Measurements from ENCODE around the gene RNU1-3. TPM values are rescaled to one million over a fixed set of nuclear protein-coding genes. Genes with fewer than 3 reads are reported as not detected.
"Not testable (repeated sequence)": the region's sequence is repeated elsewhere in the genome, so short reads cannot be mapped to it uniquely, and the experiment has no call there.

The RNU1-3 gene
- total RNA-seq = 1,000 to 10,000 TPM; 2,195 to 6,222 (median 2,378) TPM
- long read RNA-seq, donor 1 = 0 reads
- long read RNA-seq, donor 2 = 0 reads

DNA sequence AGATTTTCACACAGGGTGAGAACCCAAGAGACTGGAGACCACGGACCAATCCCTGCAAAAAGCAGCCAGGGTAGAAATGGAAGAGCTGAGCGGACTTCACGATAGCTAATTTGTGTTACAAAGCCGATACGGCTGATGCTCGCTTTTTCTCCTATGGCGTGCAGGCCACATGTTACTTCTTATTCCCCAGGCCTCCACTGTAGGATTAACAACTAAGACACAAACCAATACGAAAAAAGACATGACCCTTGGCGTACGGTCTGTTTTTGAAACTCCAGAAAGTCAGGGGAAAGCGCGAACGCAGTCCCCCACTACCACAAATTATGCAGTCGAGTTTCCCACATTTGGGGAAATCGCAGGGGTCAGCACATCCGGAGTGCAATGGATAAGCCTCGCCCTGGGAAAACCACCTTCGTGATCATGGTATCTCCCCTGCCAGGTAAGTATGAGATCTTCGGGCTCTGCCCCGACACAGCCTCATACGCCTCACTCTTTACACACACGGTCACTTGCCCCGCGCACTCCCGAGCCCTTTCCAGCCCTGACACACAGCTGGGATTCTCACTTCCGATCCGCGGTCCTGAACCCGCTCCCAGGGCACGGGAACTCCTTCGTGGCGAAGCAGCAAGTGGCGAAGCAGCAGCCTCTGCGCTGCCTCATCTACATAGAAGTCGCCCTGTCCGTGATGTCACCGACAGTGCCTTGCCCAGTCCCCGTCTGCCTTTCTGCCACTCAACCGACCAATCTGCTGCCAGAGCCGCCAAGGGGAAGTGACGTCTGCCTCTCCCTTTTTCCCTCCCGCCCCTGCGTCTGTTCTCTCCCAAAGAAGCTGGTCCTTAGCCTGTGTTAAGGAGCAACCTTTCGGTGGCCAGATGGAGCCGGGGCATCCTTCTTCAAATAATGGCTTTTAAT is at the start of gene RNU1-3:
TSS of gene RNU1-3 (minus strand) at position 447 of the 912 bp plus-strand sequence.
- intact Hi-C loops (cut with DNase I, micrococcal nuclease); H3K9me3 ChIP-seq; H3K36me3 ChIP-seq (ENCODE audit: low read depth); H3K4me3 ChIP-seq; DNase-seq; H3K4me1 ChIP-seq (ENCODE audit: low read depth): not testable (repeated sequence)
- peak; percentile 100 for ATAC-seq

DNA sequence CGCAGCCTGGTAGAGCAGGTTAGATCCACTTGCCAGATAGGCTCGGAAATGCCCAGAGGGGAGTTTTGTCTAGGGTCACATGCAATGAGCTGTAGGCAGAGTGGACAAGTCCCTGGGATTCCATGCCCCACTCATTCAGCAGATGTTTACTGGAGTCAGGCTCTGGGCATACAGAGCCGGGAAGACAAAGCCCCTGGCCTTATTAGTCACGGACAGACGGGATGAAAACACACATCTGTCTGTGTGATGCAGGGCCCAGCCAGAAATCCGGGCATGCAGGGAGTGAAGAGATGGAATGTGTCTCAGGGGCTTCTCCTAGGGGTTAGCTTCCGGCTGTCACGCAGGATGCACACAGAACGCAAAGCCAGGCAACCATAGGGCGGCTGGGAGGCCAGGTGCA is 46.7 kb upstream of the RNU1-3 start:
- H3K4me1 ChIP-seq (ENCODE audit: low read depth); ATAC-seq; intact Hi-C loops (cut with DNase I, micrococcal nuclease); H3K9me3 ChIP-seq; DNase-seq; H3K4me3 ChIP-seq; H3K36me3 ChIP-seq (ENCODE audit: low read depth): not testable (repeated sequence)

DNA sequence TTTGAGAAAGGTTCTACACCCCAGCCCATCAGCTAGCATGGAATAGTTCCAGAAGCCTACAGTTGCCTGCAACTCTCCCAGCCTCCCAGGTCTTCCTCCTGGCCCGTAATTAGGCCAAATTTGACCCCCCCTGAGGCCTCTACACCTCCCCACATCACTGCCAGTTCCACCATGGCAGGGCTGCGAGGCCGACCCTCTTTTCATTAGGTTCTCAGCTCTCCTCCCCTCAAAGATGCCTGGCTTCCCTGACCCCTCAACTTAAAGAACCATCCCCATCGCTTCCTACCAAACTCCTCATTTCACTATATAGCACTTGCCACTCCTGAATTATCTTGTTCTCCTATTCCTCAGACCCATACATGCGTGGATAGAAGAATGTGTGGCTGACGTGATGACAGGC is 46.2 kb upstream of the RNU1-3 start:
- H3K36me3 ChIP-seq (ENCODE audit: low read depth); H3K9me3 ChIP-seq; H3K4me1 ChIP-seq (ENCODE audit: low read depth); H3K4me3 ChIP-seq; intact Hi-C loops (cut with DNase I, micrococcal nuclease); ATAC-seq; DNase-seq: not testable (repeated sequence)

DNA sequence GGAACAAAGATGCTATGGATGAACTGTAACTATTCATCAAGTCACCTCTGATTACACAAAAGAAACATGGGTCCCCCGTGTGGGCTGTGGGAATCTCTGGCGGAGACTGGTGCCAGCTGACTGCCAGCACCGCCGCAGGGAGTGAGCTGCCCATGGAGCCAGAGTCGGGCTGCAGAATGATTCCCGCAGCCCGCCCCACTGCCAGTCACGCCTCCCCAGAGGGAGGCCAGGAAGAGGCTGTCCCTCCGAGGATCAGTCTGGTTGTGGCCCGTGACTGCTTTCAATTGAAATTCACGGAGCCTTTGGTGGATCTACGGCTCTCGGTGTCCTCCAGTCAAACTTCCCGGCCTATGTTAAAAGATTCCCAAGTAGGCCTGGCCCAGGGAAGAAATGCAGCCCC is 45.8 kb upstream of the RNU1-3 start:
- H3K36me3 ChIP-seq (ENCODE audit: low read depth); ATAC-seq; H3K9me3 ChIP-seq; intact Hi-C loops (cut with DNase I, micrococcal nuclease); H3K4me3 ChIP-seq; H3K4me1 ChIP-seq (ENCODE audit: low read depth): not testable (repeated sequence)
- DNase-seq = peak in 1 of 3 donors; percentile 31

DNA sequence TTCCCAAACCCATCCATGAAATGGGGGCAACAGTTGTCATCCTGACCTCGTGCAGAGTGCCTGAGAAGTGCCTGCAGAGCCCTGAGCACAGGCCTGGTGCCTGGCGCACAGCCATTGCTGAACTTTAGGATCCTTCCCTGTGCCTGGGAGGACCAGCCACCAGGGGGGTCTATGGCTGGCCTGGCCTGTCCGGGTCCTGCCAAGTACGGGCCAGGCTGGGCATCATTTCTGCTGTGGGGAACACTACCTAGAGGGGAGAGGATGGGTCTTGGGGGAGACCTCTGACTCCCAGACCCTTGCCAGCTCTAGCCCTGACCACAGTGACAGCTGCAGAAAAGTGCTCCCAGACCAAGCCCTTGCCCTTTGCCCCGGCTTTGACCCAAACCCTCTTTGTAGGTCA is 45.4 kb upstream of the RNU1-3 start:
- intact Hi-C loops (cut with DNase I, micrococcal nuclease); H3K4me3 ChIP-seq; ATAC-seq; H3K36me3 ChIP-seq (ENCODE audit: low read depth); H3K9me3 ChIP-seq; H3K4me1 ChIP-seq (ENCODE audit: low read depth): not testable (repeated sequence)
- DNase-seq = peak in 1 of 3 donors; percentile 8

DNA sequence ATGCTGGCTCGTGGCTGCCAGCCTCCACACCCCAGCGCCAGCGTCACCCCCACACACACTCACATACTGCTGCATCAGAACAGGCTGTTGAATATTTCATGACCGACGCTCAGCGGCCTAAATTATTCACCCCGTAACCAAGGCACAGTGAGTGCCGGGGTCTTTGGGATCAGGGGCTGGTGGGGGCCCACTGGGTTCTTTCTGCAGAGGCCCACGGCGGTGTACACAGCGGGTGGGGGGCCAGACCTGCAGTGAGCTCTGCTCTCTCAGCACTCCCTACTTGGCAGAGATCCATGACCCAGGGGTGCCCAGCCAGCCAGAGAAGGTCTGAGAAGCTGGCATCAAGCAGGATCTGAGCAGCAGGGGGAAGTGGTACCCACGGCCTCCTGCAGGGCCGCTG is 43.9 kb upstream of the RNU1-3 start:
- peak in 1 of 3 donors; percentile 41 for DNase-seq
- H3K4me3 ChIP-seq; intact Hi-C loops (cut with DNase I, micrococcal nuclease); H3K9me3 ChIP-seq; H3K36me3 ChIP-seq (ENCODE audit: low read depth); ATAC-seq; H3K4me1 ChIP-seq (ENCODE audit: low read depth): not testable (repeated sequence)

DNA sequence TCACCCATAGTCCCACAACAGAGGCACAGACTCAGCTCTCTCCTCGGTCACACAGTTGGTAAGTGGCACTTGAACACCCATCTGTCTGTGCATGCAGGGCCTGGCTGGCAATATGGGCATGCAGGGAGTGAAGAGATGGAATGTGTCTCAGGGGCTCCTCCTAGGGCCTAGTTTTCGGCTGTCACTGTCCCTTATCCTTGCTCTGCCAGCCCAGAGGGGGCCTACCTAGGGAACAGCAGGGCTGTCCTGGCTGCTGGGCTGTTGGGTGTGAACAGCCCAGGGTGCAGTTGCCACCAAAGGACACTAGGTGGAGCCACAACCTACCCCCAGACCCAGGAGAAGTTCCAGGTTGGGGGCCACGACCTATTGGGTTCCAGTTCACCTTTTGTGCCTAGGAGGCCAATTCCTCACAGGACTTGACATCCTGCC is 42.9 kb upstream of the RNU1-3 start:
- TF ChIP-seq, protein P1, sequence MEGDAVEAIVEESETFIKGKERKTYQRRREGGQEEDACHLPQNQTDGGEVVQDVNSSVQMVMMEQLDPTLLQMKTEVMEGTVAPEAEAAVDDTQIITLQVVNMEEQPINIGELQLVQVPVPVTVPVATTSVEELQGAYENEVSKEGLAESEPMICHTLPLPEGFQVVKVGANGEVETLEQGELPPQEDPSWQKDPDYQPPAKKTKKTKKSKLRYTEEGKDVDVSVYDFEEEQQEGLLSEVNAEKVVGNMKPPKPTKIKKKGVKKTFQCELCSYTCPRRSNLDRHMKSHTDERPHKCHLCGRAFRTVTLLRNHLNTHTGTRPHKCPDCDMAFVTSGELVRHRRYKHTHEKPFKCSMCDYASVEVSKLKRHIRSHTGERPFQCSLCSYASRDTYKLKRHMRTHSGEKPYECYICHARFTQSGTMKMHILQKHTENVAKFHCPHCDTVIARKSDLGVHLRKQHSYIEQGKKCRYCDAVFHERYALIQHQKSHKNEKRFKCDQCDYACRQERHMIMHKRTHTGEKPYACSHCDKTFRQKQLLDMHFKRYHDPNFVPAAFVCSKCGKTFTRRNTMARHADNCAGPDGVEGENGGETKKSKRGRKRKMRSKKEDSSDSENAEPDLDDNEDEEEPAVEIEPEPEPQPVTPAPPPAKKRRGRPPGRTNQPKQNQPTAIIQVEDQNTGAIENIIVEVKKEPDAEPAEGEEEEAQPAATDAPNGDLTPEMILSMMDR (IDR thresholded peaks at IDR 0.05) = peak; percentile 58
- H3K9me3 ChIP-seq; H3K4me3 ChIP-seq; intact Hi-C loops (cut with DNase I, micrococcal nuclease); H3K4me1 ChIP-seq (ENCODE audit: low read depth); H3K36me3 ChIP-seq (ENCODE audit: low read depth): not testable (repeated sequence)
- ATAC-seq = peak; percentile 83
- DNase-seq = peak; percentile 7 to 65 (median 50)

DNA sequence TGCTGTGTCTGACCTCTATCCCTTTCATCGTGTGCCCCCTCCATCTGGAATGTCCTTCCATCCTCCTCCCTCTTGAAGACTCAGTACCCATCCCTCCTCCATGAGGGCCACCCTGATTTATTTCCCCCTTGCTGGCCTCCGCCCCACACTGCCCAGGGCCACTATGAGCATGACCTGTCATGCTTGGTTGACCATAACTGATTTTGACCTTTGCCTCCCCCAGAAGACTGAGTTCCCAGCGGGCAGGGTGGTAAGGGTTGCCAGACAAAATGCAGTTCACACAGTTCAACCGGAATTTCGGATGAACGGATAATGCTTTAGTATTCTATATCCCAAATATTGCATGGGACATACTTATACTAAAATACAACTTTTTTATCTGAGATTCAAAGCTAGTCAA is 42.0 kb upstream of the RNU1-3 start:
- H3K9me3 ChIP-seq; ATAC-seq; DNase-seq; H3K36me3 ChIP-seq (ENCODE audit: low read depth); H3K4me3 ChIP-seq; intact Hi-C loops (cut with DNase I, micrococcal nuclease); H3K4me1 ChIP-seq (ENCODE audit: low read depth): not testable (repeated sequence)

DNA sequence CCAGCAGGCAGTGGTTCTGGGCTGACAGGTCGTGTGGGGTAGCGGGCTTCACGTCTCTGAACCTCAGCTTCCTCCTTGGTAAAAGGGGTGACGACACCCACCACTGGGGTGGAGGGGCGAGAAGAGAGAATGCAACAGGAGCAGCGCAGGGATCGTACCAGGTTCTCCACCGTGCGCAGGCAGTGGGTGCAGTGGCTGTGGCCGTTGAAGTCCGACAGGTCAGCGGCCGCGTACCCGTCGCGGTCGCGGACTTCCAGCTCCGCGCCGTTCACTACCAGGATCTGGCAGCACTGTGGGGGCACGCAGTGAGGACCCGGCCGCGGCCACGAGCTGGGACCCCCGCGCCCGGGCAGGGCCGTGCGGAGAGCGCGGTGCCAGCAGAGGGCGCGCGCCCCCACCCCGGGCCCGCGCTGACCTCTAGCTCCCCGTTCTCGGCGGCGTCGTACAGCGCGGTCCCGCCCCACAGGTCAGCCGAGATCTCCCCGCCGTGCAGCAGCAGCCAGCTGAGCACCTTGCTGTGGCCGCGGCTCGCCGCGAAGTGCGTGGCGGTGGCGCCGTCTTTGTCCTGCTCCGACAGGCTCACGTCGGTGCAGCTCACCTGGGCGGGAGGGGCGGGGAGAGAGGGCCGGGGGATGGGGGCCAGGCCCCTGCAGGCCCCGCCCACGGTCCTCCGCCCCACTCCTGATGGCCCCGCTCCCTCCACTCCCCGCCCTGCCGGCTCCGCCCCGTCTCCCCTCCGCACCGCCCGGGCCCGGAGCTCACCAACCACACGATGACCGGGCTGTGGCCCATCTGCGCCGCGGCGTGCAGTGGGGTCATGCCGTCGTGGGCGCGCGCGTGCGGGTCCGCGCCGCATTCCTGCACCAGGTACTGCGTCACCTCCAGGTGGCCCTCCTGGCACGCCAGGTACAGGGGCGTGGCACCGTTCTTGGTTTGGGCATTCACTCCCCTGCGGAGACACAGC is 40.7 kb upstream of the RNU1-3 start:
- ATAC-seq (peak; percentile 39), DNase-seq (peak in 2 of 3 donors; percentile 45 to 55)
- H3K4me1 ChIP-seq (ENCODE audit: low read depth); intact Hi-C loops (cut with DNase I, micrococcal nuclease); H3K36me3 ChIP-seq (ENCODE audit: low read depth); H3K4me3 ChIP-seq; H3K9me3 ChIP-seq: not testable (repeated sequence)

DNA sequence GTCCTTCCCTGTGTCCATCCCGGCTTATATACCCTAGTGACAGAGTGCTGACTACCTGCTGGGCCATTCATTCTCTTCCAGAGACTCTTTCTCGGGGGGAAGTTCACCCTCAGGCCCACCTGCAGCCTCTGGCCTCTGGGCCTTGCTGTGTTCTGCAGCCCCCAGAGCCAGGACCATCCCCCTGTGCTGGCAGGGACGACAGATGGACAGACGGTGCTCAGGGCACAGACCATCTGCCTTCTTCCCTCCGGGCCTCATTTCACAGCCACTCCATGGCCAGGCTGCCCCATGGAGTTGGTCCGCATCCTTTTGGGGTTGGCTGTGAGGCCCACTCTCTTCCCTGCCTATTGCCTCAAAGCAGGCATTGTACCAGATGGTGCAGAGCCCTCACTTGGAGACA is 39.6 kb upstream of the RNU1-3 start:
- H3K9me3 ChIP-seq; ATAC-seq; H3K36me3 ChIP-seq (ENCODE audit: low read depth); intact Hi-C loops (cut with DNase I, micrococcal nuclease); H3K4me3 ChIP-seq; H3K4me1 ChIP-seq (ENCODE audit: low read depth): not testable (repeated sequence)
- peak in 1 of 3 donors; percentile 15 for DNase-seq

DNA sequence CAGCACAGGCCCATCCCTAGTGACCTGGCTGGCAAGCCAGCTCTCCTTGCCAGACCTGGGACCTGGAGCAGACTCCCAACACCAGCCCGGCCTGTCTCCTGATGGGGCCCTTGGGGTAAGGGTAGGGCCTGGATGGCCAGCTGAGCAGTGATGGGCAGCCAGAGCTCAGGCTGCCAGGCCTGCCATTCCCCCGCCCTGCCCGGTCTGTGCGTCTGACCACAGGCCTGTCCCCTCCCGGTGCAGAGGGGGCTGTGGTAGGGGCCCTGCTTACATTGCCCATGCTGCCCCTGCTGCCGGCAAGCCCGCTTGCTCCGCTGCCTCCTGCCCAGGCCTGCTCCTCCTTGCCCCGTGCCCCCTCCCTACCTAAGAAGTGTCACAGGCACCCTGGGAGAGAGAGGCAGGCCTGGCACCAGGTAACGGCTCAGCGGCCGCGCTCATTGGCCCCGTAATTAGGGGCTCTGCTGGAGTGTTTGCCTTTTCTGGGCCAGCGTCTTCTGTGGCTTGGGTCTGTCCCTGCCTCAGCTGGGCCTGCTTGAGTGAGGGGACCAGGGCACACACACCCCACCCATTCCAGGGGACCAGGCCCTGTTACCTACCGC is 37.9 kb upstream of the RNU1-3 start:
- intact Hi-C loops (cut with DNase I, micrococcal nuclease); DNase-seq; H3K36me3 ChIP-seq (ENCODE audit: low read depth); H3K4me1 ChIP-seq (ENCODE audit: low read depth); H3K9me3 ChIP-seq; ATAC-seq; H3K4me3 ChIP-seq: not testable (repeated sequence)

DNA sequence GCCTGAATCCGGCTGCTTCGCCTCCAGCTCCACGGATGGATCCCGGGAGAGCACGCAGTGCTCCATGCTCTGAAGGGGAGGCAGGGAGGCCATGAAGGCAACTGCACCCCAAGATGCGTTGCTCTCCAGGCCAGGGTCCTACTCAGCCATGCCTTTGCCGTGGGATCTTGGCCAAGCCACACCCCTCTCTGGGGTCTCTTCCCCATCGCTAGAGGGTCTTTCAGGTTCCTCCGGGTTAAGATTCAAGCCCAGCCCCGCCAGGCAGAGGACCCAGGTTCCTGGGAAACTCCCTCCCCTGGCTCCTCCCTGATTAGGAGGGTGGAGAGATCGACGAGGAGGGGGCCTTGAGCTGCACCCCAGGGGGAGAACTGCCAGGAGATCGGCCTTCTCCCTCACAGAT is 37.3 kb upstream of the RNU1-3 start:
- peak in 1 of 3 donors; percentile 41 for DNase-seq
- not testable (repeated sequence) for ATAC-seq

More for the DNA sequence above, 37.3 kb upstream of the RNU1-3 start:
- H3K36me3 ChIP-seq (ENCODE audit: low read depth); H3K4me3 ChIP-seq; H3K4me1 ChIP-seq (ENCODE audit: low read depth); intact Hi-C loops (cut with DNase I, micrococcal nuclease); H3K9me3 ChIP-seq: not testable (repeated sequence)
